Measurements from ENCODE around the gene COL4A6.

The COL4A6 gene

DNA sequence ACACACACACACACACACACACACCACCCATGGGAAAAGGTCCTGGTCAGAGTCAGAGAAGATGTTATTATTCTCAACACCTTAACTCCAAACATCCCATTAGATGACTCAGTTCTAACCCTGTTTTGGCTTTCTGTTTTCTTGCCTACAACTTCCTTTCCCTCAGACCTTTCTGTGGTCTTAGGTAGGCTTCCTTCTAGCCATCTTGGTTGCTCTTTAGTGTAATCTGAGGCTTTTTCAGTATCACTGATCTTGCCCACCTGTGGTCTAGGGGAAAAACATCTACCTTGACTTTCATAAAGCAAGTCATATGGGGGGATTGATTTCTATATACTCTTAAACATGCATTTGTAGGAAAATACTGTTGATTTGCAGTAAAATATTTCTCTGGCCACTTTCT, 289.7 kb downstream of the COL4A6 start:
- DNase-seq: no peak

DNA sequence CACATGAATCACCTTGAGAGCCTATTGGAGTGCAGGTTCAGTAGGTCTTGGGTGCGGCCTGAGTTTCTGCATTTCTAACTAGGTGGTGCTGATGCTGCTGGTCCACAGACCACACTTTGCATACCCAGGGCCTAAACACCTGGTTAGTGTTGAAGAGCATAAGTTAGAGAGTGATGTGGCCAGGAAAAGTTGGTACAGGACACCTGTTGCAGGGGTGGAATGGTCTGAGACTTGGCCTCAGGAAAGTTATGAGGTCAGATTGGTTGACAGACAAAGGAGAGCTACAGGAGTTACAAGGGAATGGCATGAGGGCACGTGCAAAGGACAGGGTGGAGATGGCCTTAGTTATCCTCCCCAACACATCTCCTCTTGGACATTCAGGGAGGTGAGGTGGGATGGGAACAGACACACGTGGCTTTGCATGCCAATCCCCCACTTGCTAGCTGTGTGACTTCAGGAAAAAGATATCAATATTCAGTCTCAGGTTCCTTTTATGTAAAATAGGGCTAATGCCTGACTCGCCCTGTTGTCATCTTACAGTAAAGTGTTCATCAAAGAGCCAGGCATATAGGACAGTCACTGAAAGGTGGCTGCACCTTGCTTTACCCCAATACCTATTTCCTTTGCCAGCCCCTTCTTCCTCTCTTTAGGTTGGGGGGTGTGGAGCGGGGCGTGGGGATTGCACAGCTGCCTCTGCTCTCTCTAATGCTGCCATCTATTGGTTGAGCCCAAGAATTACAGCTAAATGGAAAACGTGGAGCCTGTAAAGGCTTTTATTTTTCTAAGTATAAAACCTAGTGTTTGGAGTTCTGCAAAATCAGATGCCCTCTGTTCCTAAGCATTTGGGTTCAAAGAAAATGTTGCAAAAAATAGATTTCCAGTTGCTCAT, 299.2 kb downstream of the COL4A6 start:
- no peak for DNase-seq

DNA sequence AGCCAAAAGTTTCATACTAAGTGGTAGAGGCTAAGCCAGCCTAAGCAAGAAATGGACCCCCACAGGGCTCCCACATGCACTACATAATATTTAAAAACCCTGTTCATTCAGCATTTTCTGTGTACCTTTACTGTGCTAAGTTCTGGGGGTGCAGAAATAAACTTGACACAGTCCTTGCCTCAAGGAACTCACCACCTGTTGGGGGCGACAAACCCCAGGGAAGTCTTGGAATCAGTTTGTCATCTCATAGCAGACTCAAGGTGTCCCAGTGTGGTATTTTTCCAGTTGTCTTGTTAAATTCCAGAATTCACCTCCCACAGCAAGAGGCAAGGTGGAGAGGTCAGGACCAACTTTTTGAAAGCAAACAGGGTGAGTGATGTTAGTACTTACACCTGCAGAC, 303.5 kb downstream of the COL4A6 start:
- no peak for DNase-seq

DNA sequence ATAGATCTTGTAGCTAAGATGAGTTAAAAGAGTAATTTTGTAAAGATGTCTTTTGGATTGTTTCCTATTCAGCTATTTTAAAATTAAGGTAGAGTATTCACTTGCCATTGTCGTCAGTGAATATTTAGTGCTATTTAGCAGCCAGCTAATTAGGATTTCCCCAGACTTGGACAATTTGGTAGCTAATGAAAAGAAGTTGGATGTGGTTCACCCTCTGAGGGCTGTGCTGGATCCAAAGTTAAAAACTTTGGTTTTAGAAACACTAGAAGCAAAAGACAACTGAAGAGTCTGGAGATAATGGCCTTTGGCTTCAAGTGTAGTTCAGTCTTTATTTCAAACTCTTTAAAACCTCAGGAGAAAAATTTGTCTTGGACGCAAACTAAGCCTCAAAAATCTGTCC, 305.3 kb downstream of the COL4A6 start:
- DNase-seq: no peak

DNA sequence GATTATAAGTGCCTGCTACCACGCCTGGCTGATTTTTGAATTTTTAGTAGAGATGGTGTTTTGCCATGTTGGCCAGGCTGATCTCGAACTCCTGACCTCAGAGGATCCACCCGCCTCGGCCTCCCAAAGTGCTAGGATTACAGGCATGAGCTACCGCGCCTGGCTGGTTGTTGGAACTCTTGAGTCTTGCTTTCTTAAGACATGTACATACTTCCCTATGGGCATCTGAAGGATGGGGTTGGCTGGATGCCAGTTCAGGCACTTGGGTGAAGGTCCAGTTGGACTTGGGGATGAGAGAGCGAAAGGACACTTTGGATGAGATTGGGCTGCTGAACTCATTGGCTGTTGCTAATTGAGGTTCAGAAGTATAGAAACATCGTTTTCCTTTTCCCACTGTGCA, 306.2 kb downstream of the COL4A6 start:
- no peak for DNase-seq

DNA sequence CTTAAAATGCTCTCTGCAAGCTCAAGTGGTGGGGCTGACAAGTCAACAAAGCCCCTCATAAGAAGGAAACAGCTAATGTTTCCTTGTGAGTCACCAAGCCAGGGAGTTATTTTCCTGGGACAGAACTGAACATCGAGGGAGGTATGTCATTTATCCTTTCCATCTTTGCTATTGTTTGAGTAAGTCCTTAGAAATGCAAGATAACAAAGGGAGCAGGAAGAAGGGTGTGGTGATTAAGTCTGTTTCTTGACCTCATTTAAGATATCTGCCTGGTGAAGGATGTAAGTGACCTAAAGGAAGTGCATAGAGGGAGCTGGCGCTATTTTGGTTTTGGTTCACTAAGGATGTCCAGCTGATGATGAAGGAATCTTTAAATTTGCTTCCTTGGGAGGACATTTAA, 306.8 kb downstream of the COL4A6 start:
- no peak for DNase-seq

DNA sequence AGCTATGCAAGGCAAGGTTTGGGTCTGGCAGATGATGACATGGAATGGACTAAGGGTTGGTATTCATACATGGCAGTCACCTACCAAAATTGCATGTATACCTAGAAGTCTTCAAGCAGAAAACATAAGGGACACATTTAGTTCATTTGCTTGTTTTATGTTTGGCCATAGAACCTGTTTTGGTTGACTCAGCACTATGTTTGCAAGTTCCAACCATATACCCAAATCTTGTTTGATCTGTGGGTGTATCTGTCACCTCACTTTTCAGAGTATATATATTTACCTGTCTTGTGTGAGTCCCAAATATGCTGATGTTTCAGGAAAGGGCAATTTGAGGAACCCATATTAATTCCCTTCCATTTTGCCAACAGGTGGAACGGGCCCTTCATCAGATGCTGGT, 307.3 kb downstream of the COL4A6 start:
- no peak for DNase-seq

DNA sequence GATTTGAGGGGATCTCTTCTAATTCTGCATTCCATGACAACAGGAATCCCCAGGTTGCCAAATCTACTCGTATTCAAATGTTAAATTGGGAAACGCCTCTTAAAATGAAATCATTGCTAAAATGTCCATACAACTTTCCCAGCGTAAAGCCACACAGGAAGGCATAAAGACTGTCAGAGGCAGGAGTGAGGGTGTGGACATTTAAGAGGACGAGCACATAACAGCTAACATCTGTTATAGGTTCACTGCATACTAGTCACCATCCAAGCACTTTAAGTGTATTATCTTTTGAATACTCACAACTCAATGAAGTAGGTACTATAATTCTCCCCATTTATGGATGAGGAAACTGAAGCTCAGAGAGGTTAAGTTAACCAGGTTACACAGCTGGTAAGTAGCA, 311.1 kb downstream of the COL4A6 start:
- DNase-seq: no peak

DNA sequence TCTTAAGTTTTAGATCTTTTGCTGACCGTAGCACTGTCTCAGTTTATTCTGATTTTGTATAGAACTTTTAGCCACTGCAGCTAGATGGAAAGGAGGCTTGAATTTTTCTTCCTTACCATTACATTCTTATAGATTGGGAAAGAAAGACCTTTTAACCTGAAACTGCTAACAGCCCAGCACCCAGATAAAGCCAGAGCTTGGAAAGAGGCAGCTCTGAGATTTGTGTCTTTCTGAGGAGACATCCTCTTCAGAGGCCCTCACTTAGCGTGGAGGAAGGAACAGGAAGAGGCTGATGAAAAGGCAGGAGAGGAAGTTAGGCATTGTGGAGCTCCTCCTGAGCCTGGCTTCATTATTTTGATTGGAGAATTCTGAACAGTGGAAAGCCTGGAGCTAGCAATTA, 311.6 kb downstream of the COL4A6 start:
- no peak for DNase-seq

DNA sequence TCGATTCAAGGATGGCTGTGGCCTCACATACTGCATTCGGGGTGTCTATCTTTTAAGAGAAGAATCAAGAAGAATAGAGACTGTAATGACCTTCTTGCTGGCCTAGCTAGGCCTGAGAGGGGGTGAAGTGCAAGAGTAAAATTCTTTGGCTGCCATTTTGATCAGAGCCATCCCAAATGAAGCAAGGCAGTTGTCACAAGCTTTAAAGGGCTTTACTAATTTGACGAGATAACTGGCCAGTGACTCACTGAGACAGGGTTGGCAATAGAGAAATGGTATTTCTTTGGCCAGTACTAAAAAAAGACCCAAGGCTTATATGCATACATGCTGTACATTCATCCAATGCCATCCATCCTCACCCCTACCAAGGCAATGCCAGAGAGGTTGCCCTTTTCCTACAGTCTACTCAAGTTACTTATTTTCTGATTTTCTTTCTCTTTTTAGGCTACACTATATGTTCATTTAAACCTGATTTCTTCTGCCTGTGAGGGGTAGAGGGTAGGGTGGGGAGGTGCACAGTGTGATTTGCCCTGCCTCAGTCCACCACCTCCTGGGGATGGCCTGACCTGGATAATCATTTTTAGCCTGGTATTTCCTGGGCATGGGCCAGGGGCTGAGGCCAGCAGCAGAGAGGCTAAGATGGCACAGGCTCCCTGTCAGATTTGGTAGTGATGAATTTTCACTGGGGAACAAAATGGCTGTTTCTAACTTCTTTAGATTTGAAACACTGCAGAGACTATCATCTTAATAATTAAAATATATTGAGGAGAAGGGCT, 314.4 kb downstream of the COL4A6 start:
- DNase-seq: no peak

DNA sequence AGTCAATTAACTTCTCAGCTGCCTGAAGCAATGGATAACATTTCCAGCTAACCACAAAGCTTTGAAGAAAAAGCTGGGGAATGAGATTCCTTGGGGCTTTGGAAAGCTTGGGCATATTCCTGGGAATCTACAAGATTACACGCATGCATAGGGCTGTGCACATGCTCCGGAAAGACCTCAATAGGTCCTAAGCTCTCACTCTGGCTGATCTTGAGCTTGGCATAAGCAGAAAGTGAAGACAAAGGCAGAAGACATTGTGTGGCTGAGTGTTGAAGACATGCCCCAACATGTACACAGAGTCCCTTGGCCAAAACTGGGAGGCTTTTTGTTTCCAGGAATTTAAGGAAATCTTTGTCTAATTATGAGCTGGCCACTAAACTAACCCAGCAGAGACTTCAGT, 315.5 kb downstream of the COL4A6 start:
- DNase-seq: no peak

DNA sequence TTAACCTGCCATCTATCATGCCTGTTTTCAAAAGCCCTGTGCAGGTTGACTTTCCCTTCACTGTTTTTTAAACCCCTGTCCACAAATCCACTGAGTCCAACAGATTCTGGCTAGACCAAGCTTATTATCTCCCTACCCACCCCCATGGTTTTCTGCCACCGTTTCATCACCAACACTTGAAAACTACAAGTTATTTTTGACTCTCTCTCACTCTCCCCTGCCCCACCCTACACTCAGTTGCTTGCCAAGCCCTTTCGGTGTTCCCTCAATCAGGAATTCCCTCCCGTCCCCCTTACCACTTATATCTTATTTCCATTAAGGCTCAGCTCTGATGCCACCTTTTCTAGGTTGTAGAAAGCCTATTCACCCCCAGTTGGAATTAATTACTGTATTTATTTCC, 316.9 kb downstream of the COL4A6 start:
- no peak for DNase-seq

DNA sequence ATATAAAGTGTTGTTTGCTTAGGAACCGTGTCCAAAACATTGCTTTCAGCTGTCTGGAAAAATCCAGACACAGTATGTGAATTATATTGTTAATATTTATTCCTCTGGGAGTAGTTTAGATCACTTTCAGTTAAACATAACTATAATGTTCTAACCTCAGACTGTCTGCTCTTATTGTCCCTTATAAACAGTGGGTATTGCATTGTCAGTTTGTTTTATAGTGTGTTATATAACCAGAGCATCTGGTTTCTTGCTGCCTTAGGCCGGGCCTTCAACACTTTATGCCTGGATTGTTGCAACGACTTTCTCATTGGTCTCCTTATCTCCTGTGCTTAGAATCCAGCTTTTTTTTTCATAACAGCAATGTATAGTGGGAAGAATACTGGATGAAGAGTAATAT, 320.2 kb downstream of the COL4A6 start:
- no peak for DNase-seq

DNA sequence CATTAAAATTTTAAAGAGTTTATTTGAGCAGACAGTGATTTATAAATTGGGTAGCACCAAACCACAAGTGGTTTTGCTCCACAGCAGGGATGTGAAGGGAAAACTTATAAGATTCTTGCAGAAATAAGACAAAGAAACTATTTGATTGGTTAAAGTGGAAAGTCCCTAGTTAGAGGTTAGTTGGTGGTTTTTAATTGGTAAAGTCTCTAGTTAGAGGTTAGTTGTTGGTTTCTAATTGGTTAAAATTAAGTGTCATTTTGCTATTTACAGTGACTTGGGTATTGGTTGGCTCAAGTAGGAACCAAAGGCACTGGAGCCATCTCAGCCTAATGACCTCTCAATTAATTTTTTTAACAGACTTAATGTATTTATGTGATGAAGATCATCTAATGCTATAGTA, 323.7 kb downstream of the COL4A6 start:
- no peak for DNase-seq
